NCI-H774 (cell line): ENCODE results near the gene ERLIN1.

Experiments
- DNase-seq: peaks from one replicate; lab custom pipeline; 2025; lab: John Stamatoyannopoulos, UW

ERLIN1 gene

DNA sequence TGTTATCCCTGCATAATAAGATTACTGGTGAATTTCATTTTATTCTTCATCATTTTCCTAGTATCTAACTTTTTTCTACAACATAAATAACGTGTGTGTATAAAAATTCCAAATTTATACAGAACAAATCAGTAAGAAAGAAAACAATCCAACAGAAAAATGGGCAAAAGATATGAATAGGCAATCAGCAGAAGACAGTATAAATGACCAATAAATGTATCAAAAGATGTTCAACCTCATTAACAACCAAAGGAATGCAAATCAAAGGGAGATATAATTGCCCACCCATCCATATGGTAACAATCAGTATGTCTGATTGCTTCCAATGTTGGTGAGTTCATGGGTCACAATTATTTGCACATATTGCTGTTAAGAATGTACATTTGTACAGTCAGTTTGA, 13.5 kb downstream of the ERLIN1 start:
- no peak for DNase-seq

DNA sequence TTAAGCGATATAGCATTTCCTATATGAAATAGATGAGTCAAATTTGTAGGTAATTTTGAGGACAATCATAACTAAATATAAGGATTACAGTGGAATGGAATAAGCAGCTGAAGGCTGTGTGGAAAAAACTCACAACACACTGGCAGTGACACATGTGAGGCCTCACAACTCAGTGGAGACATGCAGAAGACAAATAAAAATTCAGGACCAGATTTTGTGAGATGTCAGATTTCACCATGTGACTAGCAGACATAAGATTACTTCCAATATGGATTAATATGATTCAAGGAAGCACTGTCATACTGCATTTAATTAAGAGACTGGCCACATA, 17.6 kb downstream of the ERLIN1 start:
- no peak for DNase-seq

DNA sequence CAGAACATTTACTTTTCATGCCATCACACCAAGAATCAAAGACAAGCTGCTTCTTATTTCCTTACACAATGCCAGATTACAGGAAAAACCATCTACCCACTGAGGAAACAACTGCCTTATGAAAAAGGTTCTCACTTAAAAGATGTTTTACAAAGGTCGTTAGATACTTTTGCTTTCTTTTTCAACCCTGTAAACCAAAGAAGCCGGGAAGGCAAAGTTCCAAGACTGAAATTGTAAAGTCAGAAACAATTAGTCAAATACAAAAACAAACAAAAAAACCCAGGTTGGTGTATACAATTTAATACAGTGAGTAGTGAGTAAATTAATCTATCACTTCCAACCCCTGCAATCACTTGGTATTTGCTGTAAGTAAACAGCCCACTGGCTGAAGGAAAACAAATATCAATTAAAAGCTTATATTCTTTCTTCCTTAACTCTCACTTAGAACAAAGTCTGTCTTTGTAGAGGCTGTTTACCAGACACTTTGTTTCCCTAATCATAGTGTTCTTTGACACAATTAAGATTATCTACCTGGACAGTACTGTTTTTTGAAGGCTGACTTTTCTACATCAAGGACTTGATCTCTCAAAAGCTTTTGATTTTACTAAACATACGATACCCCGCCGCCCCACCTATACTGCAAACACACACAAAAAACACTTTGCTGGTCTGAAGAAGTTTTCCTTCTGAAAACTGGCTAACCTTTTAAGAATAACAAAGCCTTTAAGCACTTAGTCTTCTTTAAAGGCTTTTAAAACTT, 18.1 kb downstream of the ERLIN1 start:
- peak; percentile 2 for DNase-seq

DNA sequence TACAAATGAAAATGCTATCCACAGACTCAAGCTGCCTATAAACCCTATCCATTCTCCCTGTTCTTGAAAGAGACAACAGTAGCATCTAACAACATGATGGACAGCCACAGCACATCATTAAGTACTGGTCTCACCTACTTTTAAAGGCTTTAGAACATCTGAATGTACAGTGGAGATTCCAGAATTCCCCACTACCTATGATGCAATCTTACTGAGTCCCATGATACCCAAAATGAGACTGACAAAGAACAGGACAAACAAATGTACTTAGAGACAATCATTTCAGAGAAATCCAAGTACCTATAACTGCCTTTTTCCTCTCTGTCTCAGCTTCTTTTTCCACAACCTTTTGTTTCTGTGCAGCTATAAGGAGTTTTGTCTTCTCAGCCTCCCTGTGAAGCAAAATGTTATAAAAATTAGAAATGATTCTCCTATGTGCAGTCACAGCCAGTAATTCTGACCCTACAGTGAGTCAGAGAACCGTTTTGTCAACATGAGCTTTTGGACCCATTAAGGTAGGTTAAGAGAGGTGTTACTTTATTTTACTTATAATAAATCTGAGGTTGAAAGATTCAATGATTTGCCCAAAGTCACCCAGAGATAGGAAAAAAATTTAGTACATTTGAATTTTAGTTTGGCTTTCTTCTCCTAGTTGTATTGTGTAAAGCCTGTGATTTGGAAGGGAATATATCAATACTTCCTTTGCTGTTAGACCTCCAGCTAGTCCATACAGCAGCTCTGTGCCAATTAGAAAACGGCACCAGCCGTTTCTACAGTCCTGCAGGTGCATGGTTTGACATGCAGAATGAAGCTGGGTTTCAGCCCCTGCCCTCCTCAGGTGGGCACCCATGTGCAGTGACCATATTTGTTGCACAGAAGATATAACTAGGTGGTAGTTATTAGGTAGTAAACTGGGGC, 21.9 kb downstream of the ERLIN1 start:
- DNase-seq, result no peak

DNA sequence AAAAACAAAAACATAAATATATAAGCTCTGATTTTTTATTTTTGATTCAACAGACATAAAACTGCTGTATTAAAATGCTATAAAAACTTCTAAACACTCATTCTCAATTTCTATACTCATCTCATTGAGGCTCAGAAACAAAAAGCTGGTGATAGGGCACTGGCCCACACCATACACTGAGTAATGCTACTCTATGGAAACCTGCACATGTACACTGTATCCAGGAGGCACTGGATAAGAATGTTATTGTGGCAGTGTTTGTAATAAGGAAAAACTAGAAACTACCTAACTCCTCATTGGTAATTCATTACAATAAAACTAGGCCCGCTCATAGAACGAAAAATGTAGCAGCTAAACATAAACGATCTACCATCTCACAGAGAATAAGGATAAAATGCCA, 23.1 kb downstream of the ERLIN1 start:
- DNase-seq, result no peak

DNA sequence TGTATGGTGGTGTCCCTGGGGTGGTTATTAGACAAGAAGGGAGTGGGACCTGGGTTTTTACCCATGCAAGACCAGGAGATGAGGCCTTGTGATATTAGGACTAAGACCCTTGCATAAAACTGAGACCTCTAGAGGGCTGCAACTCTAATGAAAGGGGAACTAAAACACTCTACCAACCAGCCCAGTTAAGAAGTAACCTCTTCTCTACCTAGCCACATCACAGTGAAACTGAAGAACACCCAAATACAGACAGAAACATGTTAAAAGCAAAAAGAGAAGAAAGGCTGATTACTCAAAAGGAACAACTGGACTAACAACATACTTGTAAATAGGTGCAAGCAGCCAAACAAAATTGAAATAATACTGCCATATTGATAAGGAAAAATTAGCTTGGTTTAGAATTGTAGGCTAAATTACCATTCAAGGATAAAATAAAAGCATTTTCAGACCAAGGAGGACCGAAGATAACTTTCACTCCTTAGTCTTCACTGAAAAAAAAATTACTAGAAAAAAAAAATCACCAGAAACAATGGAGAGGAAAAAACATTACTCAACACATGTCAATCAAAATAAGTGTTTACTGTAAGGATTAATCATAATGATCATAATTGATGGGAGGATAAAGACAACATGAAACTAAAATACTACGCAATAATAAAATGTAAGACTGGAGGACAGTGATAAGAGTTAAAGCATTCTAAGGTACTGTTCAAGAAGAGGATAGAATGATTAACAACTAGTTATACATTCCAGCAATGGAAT, 27.6 kb downstream of the ERLIN1 start:
- no peak for DNase-seq

DNA sequence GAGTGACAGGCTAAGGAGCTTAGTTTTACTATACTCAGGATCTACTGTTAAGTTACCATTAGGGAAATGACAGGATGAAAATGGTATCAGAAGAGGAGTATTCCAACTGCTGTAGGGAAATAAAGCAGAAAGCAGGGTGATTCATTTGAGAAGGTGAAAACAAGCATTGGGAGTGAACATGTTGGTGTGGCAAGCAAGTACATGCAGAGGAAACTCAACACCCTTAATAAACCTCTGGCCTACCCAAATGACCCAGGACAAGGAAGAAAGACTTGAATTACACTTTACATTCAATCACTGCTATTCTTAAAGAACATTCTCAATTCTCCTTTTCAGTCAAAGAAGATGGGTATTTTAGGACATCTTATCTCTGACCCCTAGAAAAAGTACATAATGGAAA, 28.7 kb downstream of the ERLIN1 start:
- DNase-seq, result no peak

DNA sequence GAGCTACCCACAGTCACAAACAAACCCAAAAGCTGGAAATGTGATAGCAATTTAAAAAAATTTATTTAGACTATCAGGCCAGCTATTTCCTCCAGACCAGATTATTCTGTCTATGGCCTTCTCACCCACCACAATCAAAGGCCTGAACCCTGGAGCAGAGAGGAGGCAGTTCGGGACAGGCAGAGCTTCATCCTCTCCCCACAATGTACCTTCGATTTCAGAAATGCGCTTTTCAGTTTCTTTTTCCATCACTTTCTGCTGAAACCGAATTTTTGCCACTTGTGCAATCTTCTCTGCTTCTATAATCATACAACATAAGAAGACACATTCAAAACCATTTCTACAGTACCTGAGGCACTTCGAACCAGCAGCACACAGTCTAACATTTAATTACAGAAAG, 29.9 kb downstream of the ERLIN1 start:
- DNase-seq, result no peak

DNA sequence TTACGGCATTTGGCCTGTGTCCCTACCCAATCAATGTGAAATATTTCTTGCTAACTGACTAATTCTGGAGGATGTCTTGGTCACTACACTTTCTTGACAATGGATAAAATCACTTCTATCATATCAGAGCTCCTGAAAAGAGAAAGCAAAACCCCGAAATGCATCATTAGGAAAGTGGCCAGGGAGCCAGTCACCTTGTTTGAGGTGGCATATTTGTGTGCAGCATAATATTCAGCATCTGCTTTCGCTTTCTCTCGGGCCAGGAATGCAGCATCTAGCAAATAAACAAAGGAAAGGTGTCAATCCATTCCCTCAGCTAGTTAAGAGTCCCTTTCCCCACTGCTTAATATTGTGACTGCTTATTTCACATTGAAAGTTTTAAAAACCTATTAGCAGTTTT, 31.2 kb downstream of the ERLIN1 start:
- no peak for DNase-seq

DNA sequence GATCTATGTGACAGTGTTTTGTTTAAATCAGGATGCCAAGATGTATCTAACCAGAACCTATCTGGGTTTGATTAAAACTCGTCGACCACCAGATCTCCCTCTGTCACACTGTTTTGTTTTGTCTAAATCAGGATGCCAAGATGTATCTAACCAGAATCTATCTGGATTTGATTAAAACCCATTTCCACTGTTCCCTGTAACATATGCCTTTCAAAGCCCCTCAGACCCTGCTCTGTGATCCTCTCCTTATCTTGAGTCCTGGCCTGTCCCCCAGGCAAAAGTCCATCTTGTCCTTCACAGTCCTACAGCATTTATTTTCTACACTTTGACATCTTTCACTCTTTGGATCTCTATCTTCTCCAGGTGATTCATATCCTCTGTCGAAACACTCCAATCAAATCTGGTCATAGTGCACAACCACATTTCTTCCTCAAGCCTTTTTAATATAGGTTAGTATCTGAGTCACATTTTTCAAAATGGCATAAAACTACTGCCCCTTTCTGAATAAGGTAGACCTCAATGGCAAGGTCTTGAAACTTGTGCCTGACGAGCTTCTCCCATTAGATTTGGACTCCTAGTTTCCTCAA, 32.5 kb downstream of the ERLIN1 start:
- DNase-seq, result no peak

DNA sequence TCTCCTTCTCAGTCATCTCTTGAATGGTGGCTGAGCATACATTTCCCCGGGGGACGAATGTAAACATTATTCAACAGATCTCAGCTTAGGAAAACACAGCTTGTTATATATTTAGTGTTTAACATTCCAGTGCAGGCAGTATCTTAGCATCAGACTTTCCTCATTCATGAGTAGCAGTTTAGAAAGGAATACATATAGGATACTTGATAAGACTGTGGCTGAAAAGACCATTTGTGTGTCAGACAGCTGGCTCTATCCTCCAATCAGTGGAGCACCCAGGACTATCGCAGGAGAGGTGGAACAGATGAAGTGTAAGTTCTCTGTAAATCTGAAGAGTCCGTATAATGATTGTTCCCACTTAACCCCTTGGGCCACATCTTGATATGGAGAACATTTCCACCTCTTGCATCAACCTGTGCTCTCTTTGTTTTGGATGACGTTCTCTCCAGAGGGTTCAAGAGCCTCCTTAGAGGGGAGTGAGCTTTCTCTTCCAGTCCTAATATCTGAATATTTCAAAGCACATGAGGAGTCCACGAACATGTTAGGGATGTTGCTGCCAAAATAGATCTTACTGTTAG, 34.0 kb downstream of the ERLIN1 start:
- no peak for DNase-seq

DNA sequence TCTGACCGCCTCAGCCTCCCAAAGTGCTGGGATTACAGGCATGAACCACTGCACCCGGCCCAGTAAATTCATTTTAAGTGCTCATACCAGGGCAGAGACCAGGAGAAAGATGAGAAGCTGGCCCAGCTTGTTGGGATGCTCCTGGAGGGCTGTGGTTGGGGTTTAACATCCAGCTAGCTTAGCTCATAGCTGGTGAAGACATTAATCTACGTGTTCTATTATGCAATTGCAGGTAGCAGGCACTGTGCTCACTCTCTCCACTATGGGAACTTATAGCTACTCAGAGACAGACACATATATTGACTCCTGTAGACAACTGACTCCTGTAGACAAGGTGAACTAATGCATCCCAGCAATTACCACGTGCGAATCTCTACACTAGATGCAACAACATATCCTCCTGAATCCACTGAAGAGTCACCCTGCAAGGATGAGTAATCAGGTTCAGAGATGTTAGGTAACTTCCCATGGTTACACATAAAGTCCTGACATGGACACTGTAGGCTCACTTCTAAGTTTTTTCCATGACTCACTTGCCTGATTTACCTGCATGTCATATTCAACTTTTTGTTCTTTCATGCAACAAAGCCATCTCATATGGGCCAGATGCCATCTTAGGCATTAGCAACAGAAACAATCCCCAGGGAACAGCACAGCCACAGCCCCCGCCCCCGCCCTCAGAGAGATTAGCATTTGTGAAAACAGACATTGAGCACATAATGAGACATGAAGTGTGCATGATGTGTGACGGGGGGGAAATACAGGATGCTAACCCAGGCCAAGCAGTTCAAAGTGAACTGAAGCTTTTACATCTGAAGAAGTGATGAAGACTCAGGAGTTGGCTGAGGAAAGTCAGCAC, 37.2 kb downstream of the ERLIN1 start:
- DNase-seq, result no peak

DNA sequence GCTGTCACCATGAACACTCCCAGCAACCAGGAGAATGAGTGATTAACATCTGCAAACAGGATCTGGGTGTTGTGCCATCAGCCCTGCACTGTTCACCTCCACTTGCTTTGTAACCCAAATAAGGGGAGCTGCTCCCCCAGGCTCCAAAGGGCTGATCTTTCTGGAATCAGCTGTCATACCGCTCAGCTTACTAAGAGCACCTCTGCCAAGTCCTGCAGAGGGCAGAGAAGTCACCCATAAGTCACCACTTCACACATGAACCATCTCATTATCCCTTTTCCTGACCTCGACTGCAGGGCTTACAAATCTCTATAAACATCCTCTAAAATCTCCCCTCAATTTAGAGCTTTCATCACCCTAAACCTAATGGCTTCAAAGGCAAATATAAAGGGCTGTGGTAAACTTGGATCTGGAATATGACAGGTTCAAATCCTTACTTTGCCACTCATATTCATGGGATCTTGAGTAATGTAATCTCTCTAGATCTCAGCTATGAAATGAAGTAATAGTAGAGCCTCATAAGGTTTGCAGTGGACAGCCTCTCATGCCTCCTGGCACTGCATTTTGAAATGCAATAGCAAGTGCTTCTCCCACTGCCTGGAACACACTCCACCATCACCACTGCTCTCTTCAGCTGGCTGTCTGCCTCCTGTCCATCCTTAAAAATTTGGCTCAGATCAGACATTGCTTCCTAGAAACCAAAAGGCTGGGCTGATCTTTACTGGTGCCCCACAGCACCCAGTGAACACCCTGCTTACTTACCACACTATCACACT, 38.8 kb downstream of the ERLIN1 start:
- no peak for DNase-seq

DNA sequence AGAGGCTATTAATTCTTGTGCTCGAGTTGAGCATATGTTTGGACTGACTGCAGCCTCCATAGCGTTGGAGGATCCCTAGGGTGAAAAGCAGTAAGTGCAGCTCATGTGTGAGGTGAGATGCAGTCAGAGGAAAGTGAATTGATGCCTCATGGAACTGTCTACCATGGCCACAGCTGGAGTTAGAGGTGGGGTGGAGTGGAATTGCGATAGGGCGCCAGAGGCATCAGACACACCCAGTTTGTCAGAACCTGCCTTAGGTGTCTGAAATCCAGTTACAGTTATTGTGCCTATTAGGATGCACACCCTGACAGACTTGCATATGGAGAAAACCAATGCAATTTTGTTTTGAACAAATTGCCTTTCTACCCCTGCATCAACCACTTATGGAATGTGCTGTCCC, 39.4 kb downstream of the ERLIN1 start:
- no peak for DNase-seq

DNA sequence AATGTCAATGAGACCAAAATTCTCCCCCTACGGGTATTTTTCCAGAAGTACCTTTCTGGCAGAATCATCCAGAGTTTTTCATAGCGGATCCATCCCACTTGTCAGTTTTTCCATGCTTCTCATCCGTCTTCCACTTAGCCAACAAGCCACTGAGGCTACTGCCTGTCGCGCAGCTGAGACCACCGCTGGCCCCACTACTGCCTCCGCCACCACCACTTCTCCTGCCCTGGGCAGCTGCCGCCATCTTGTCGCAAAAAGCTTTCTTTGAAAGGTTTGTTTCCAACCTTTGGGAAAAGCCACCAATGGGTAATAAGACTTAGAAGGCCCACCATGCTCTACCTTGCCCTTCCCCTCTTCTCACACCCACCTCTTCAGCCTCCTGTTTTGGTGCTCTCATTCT, 42.1 kb downstream of the ERLIN1 start:
- no peak for DNase-seq

DNA sequence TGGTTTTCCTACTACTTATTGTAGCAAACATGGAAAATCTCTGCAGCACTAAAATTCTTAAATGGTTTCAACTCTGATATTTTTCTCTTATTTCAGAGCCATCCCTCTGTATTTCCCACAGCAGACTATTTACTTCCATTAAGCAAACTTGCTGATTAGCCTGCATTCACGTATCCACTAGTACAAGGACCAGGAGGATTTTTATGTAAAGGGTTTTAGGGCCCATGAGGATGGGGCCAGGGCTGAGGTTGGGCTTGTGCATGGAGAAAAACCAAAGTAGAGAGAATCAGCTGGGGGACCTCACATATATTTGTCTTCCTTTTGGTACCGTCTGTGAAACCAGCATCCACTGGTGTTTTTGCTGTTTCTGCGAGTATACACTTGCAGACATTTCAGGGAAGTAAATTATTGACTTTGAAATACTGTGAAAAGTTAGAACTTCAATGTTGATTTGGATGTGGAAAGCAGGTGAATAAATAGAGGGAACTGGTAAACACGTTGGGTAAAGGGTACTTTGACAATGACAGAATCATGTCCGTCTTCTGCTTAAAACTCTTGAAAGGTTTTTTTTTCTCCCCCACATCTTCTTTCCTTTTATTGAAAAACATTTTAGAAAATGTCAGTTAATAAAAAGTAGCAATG, 44.3 kb downstream of the ERLIN1 start:
- DNase-seq, result no peak

DNA sequence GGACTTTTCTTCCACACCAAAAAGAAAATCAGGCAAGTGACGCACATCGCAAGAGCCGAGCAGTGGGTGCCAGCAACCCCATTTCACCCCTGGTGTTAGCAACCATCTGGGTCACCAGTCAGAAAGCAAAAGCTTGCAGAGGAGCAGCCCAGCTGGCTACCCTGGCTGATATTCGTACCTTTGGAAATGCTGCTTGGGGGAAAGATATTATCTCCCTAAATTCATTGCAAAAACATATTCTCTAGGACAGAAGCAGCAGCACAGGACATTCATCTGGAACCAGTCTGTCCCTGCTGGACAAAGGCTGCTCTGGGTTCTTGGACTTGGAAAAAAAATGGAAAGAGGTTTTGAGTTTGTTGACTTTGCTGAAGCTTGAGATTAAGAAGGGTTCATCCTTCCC, 45.8 kb downstream of the ERLIN1 start:
- DNase-seq, result no peak

DNA sequence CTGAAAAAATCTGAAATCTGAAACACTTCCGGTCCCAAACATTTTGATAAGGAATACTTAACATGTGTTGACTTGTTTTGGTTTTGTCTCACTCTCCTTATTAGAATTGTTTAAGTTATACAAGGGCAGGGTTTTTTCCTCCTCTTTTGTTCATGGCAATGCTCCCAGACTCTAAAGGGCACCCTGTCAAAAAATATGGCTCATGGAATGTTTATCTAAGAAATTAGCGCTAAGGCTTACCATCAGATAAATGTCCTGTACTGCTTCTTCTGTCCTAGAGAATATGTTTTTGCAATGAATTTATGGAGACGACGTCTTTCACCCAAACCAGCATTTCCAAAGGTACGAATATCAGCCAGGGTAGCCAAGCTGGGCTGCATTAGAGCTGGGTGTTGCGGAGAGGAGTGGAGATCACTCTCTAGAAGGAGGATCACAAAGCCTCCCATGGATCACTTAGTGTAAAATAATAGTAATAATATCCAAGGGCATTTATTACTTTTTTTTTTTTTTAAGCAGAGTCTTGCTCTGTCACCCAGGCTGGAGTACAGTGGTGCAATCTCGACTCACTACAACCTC, 46.8 kb downstream of the ERLIN1 start:
- DNase-seq, result no peak

DNA sequence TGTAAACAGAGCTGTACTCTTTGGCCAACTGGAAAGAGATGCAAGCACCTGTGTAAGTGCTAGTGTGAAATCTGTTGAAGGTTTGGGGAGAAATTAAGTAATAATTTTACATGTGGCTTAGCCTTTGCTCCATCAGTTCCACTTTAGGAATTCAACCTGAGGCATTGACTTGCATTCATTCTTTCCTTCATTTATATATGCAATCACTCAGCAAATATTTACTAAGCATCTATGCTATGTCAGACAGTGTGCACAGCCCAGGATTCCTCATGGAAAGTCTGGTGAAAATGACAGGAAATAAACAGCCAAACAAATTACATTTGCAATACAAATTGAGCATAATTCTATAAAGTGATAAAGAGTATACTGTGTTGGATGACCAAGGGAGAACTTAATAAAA, 50.3 kb downstream of the ERLIN1 start:
- DNase-seq, result no peak
